Activated T-cell treated with anti-CD3 and anti-CD28 coated beads for 48 hours (primary cell): ENCODE measurements around the gene PAQR5.
"Not testable (repeated sequence)": the region's sequence is repeated elsewhere in the genome, so short reads cannot be mapped to it uniquely, and the experiment has no call there.

Experiments
- DNase-seq: peaks from one replicate; pipeline ENCODE4 v3.0.0-alpha.2; 2020; ENCODE audit warnings: low read depth

The PAQR5 gene

GRCh38 chr15:69316291-69316690, 17.6 kb downstream of the PAQR5 start:
- DNase-seq: no peak

- no peak for DNase-seq
These were observed 18.7 kb downstream of the PAQR5 start for GRCh38 chr15:69317392-69317841.

GRCh38 chr15:69318033-69318432, 19.3 kb downstream of the PAQR5 start:
- no peak for DNase-seq

- no peak for DNase-seq
These were observed 21.0 kb downstream of the PAQR5 start for GRCh38 chr15:69319384-69320375.

- DNase-seq: no peak
These were observed 22.4 kb downstream of the PAQR5 start for GRCh38 chr15:69320977-69321554.

GRCh38 chr15:69323893-69324430, 25.2 kb downstream of the PAQR5 start:
- DNase-seq: no peak

- no peak for DNase-seq
These were observed 25.9 kb downstream of the PAQR5 start for GRCh38 chr15:69324565-69324964.

GRCh38 chr15:69325456-69325971, 26.8 kb downstream of the PAQR5 start:
- DNase-seq: no peak

- no peak for DNase-seq
These were observed 29.4 kb downstream of the PAQR5 start for GRCh38 chr15:69328080-69328479.

- no peak for DNase-seq
These were observed 30.0 kb downstream of the PAQR5 start for GRCh38 chr15:69328739-69329138.

- no peak for DNase-seq
These were observed 38.4 kb downstream of the PAQR5 start for GRCh38 chr15:69337138-69337537.

GRCh38 chr15:69338535-69339213, 40.0 kb downstream of the PAQR5 start:
- no peak for DNase-seq

- not testable (repeated sequence) for DNase-seq
These were observed 40.5 kb downstream of the PAQR5 start for GRCh38 chr15:69339214-69339543.

- no peak for DNase-seq
These were observed 41.7 kb downstream of the PAQR5 start for GRCh38 chr15:69340243-69340900.

GRCh38 chr15:69341356-69341755, 42.6 kb downstream of the PAQR5 start:
- DNase-seq: no peak

GRCh38 chr15:69342460-69343076, 43.9 kb downstream of the PAQR5 start:
- DNase-seq: no peak

GRCh38 chr15:69343133-69343532, 44.4 kb downstream of the PAQR5 start:
- DNase-seq: no peak

GRCh38 chr15:69344238-69344637, 45.5 kb downstream of the PAQR5 start:
- DNase-seq: no peak

- DNase-seq: no peak
These were observed 47.4 kb downstream of the PAQR5 start for GRCh38 chr15:69346112-69346511.

GRCh38 chr15:69351333-69351732, 52.6 kb downstream of the PAQR5 start:
- no peak for DNase-seq

GRCh38 chr15:69351884-69352283, 53.2 kb downstream of the PAQR5 start:
- DNase-seq: no peak
